Esophagus squamous epithelium (tissue), 5 donors: ENCODE results near the gene SREBF1. TPM values are rescaled to one million over a fixed set of nuclear protein-coding genes. Genes with fewer than 3 reads are reported as not detected.
A peak's percentile ranks its signal among the peaks of the same experiment; 100 is the strongest.

Experiments used
- DNase-seq: peaks from one replicate; lab custom pipeline; 2025; lab: John Stamatoyannopoulos, UW
- H3K27ac ChIP-seq, 4 donors: fragments of 200-600 bp; sonication (generic); one replicate each; pipeline ENCODE4 v1.5.1; 2016 to 2019; ENCODE audit warnings: mild to moderate bottlenecking in 1 of 4
- H3K27me3 ChIP-seq, 4 donors: fragments of 200-600 bp; sonication (generic); 1 replicate in 3 of 4; 2 replicates in 1 of 4; pipeline versions ENCODE4 v1.5.1 to v1.6.0; 2017 to 2021; ENCODE audit warnings: antibody characterized with exemption in 1 of 4
- H3K36me3 ChIP-seq, 3 donors: fragments of 200-600 bp; sonication (generic); one replicate each; pipeline ENCODE4 v1.5.1; 2016 to 2019
- H3K4me1 ChIP-seq, 3 donors: fragments of 200-600 bp; sonication (generic); one replicate each; pipeline ENCODE4 v1.5.1; 2017 to 2019
- H3K4me3 ChIP-seq, 4 donors: fragments of 200-600 bp; sonication (generic); 1 replicate in 3 of 4; 2 replicates in 1 of 4; pipeline ENCODE4 v1.5.1; 2016 to 2019; ENCODE audit warnings: mild to moderate bottlenecking in 2 of 4, moderate library complexity in 1 of 4
- H3K9me3 ChIP-seq, 3 donors: fragments of 200-600 bp; sonication (generic); one replicate each; pipeline ENCODE4 v1.5.1; 2016 to 2019
- POLR2A ChIP-seq, 4 donors: fragments of 450-650 bp; IDR thresholded peaks; one replicate each; pipeline ENCODE4 v1.6.1; 2017; ENCODE audit warnings: antibody characterized with exemption in 4 of 4, mild to moderate bottlenecking in 4 of 4, moderate library complexity in 3 of 4
- WGBS, 2 donors: methylation state at CpG; one replicate each; pipeline ENCODE4 v1.1.5; 2018; 5-methylcytosine and 5-hydroxymethylcytosine counted together
- intact Hi-C: fragments of 100-400 bp; cut with DNase I; formaldehyde crosslinking; loops from one replicate; pipeline ENCODE4 v1.15.0; 2022
- total RNA-seq, 4 donors: library from RNA; depleted of rRNA; stranded (reverse); fragments of >200 nt; gene quantifications; one replicate each; pipeline ENCODE4 v1.1.0, GENCODE V29; 2016
- TF ChIP-seq, protein P1 (sequence below), 6 experiments: fragments of 450-650 bp in 4 of 6; fragments of 200-600 bp in 2 of 6; sonication (generic) in 2 of 6; IDR thresholded peaks; one replicate each; pipeline ENCODE4 v1.5.1; 2016 to 2019; ENCODE audit warnings: antibody characterized with exemption in 6 of 6, mild to moderate bottlenecking in 4 of 6, moderate library complexity in 4 of 6
- donor health status: DM: yes; HTN: yes; CAD: no.

The SREBF1 gene
- total RNA-seq, 4 donors from 2014 or later: 55.0 to 137 (median 108) TPM

DNA sequence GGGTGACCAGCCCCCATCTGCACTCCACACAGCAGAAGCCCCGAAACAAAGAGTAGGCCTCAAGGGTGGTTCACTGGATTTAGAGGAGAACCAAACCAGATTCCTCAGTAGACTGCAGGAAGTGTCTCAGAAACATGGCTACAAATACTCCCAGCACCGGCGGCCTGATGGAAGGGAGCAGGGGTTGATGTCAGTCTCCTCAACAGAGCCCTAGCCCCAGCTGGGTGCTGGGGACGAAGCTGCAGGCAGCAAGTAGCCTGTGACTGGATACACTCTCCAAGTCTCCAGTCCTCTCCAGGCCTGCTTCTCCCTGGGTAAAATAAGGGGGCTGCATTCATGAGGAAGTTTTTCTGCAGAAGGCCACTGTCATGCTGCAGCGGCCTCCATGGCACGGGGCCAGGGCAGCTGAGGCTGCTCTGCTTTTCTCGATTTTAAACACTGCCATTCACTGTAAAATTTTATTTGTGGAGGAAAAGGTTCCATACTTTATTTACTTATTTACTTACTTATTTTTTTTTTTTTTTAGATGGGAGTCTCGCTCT is 36.7 kb upstream of the SREBF1 start:
- Histone ChIP-seq H3K27me3 (no peaks in the 10 kb centered on the region), H3K4me3 (no peak overlapping the region), H3K36me3 (peaks cover 0 to 87% (median 5%) of the 10 kb centered on the region in 3 donors), H3K9me3 (no peaks in the 10 kb centered on the region), H3K4me1 (peaks cover 31 to 70% (median 33%) of the 10 kb centered on the region in 3 donors), H3K27ac (no peak overlapping the region)
- intact Hi-C loops: no loop called here
- no peak for DNase-seq
- WGBS, 2 donors: 75 to 77% methylated on average over 5 to 8 of the region's 8 CpGs
- no peak for TF ChIP-seq POLR2A (IDR thresholded peaks at IDR 0.05)
- TF ChIP-seq, protein P1, sequence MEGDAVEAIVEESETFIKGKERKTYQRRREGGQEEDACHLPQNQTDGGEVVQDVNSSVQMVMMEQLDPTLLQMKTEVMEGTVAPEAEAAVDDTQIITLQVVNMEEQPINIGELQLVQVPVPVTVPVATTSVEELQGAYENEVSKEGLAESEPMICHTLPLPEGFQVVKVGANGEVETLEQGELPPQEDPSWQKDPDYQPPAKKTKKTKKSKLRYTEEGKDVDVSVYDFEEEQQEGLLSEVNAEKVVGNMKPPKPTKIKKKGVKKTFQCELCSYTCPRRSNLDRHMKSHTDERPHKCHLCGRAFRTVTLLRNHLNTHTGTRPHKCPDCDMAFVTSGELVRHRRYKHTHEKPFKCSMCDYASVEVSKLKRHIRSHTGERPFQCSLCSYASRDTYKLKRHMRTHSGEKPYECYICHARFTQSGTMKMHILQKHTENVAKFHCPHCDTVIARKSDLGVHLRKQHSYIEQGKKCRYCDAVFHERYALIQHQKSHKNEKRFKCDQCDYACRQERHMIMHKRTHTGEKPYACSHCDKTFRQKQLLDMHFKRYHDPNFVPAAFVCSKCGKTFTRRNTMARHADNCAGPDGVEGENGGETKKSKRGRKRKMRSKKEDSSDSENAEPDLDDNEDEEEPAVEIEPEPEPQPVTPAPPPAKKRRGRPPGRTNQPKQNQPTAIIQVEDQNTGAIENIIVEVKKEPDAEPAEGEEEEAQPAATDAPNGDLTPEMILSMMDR (IDR thresholded peaks at IDR 0.05): no peak

DNA sequence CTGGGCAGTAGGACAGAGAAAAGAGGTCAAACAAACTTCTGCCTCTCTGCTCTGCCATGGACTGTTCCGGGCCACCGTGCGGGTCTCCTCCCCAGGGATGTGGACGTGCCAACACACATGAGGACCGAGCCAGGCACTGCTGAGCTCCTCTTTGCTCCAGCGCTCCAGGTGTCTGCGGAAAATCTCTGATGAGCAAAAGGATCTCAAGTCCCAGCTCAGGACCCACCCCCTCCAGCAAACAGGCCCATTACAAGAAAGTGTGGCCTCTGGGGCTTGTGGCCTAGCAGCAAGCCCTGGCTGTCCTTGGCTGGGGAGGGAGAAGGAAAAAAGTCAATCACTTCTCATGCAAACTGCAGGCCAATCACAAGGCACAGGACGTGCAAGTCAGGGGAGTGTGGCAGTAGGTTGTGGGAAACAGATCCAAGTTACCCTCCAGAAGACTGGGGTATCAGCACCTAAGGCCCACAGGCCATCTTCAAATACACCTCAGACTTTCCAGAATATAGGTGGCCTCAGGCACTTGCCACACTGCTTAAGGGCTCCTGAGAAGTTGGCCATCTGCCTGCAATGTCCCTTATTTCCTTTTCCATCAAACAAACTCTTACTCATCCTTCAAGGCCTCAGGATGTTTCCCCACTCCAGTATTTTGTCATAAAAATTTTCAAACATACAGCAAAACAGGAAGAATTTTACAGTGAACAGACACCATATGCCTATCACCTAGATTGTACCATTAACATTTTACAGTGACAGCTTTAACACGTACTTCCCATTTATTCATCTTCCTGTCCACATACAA is 36.0 kb upstream of the SREBF1 start:
- intact Hi-C loops: no loop called here
- H3K4me1 ChIP-seq: peaks cover 27 to 70% (median 28%) of the 10 kb centered on the region in 3 donors

DNA sequence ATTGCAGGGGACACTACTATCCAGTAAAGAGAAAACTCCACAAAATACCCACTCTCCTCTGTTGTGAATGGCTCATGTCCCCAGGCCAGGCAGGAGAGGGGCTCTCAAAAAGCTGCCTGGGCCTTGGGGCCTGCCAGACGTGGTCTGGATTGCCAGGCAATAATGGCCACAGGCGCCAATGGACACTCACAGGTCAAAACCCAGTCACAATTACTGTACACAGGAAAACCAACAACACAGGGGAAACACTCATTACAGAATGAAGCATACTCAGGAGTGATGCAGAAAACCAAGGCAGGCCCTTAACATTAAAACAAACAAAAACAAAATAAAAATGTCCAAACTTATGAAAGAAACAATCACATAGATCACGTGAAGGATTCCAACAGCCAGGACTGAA is 35.1 kb upstream of the SREBF1 start:
- Histone ChIP-seq H3K9me3 (no peaks in the 10 kb centered on the region), H3K4me1 (peaks cover 18 to 64% (median 22%) of the 10 kb centered on the region in 3 donors), H3K27me3 (no peaks in the 10 kb centered on the region), H3K36me3 (peaks cover 0 to 95% (median 14%) of the 10 kb centered on the region in 3 donors), H3K4me3 (no peak overlapping the region), H3K27ac (no peak overlapping the region)
- intact Hi-C loops: no loop called here
- DNase-seq: no peak
- WGBS, 2 donors: 96 to 98% methylated on average over 2 to 3 of the region's 3 CpGs
- TF ChIP-seq, protein P1 (IDR thresholded peaks at IDR 0.05): no peak
- TF ChIP-seq POLR2A (IDR thresholded peaks at IDR 0.05): no peak

More for the DNA sequence above, 36.0 kb upstream of the SREBF1 start:
- Histone ChIP-seq H3K27ac (no peak overlapping the region), H3K36me3 (peaks cover 0 to 87% (median 6%) of the 10 kb centered on the region in 3 donors), H3K27me3 (no peaks in the 10 kb centered on the region), H3K4me3 (no peak overlapping the region), H3K9me3 (no peaks in the 10 kb centered on the region)
- WGBS, 2 donors: 78 to 86% methylated on average over 3 to 7 of the region's 9 CpGs
- no peak for DNase-seq
- TF ChIP-seq, protein P1 (IDR thresholded peaks at IDR 0.05): no peak
- TF ChIP-seq POLR2A (IDR thresholded peaks at IDR 0.05): no peak

GRCh38 chr17:17870247-17870646 is 33.5 kb upstream of the SREBF1 start:
- Histone ChIP-seq H3K36me3 (peaks cover 3 to 98% (median 19%) of the 10 kb centered on the region in 3 donors), H3K4me3 (no peak overlapping the region), H3K27me3 (no peaks in the 10 kb centered on the region), H3K4me1 (peaks cover 2 to 47% (median 9%) of the 10 kb centered on the region in 3 donors), H3K27ac (peak overlapping the region in 1 of 4 donors; percentile 41), H3K9me3 (no peaks in the 10 kb centered on the region)
- DNase-seq: no peak
- intact Hi-C loops: no loop called here
- WGBS, 2 donors: 39 to 54% methylated on average over 4 of the region's 6 CpGs
- no peak for TF ChIP-seq POLR2A (IDR thresholded peaks at IDR 0.05)
- TF ChIP-seq, protein P1 (IDR thresholded peaks at IDR 0.05): peak in 1 of 6 experiments; percentile 22
